Skeletal muscle cell (primary cell): ENCODE measurements around the gene SMYD2.

ENCODE experiments used
- DNase-seq: peaks from one replicate; pipeline ENCODE4 v3.0.0-alpha.2; 2010; ENCODE audit warnings: low read depth
- H3K4me3 ChIP-seq: 2 replicates; pipeline ENCODE4 v1.5.1; 2011; ENCODE audit warnings: low read depth, mild to moderate bottlenecking, control low read depth, low read length, moderate library complexity

Gene SMYD2

GRCh38 chr1:214324896-214325800 lies 44.2 kb downstream of the SMYD2 start:
- no peak for DNase-seq
- no peak overlapping the region for H3K4me3 ChIP-seq

- DNase-seq: no peak
- no peak overlapping the region for H3K4me3 ChIP-seq
Measured at GRCh38 chr1:214326406-214326805, 45.4 kb downstream of the SMYD2 start.

- DNase-seq: no peak
- no peak overlapping the region for H3K4me3 ChIP-seq
Measured at GRCh38 chr1:214327514-214327913, 46.6 kb downstream of the SMYD2 start.

- DNase-seq: no peak
- no peak overlapping the region for H3K4me3 ChIP-seq
Measured at GRCh38 chr1:214328770-214329469, 48.0 kb downstream of the SMYD2 start.

- no peak overlapping the region for H3K4me3 ChIP-seq
- no peak for DNase-seq
Measured at GRCh38 chr1:214329470-214330220, 48.7 kb downstream of the SMYD2 start.

DNA sequence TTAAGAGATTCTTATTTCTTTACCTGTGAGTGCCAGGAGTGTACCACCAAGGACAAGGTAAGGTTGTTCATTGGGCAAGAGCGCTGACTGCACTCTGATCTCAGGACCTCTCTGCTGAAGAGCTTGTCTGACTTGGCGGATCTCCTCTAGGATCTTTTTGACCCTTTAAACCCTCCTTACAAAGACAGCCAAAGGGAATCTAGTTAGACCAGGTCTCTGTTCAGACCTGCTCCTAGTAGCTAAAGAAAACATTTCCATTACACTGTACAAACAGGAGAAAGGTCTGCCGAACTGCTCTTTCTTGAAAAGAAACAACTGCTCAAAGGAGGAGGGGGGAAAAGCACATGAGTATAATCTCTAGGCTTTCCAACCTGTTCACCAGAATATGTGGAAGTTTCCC lies 49.3 kb downstream of the SMYD2 start:
- DNase-seq: no peak
- no peak overlapping the region for H3K4me3 ChIP-seq

GRCh38 chr1:214330715-214331114 lies 49.8 kb downstream of the SMYD2 start:
- H3K4me3 ChIP-seq: no peak overlapping the region
- no peak for DNase-seq

GRCh38 chr1:214331180-214331579 lies 50.2 kb downstream of the SMYD2 start:
- H3K4me3 ChIP-seq: no peak overlapping the region
- no peak for DNase-seq

GRCh38 chr1:214331827-214332423 lies 51.0 kb downstream of the SMYD2 start:
- no peak for DNase-seq
- no peak overlapping the region for H3K4me3 ChIP-seq

DNA sequence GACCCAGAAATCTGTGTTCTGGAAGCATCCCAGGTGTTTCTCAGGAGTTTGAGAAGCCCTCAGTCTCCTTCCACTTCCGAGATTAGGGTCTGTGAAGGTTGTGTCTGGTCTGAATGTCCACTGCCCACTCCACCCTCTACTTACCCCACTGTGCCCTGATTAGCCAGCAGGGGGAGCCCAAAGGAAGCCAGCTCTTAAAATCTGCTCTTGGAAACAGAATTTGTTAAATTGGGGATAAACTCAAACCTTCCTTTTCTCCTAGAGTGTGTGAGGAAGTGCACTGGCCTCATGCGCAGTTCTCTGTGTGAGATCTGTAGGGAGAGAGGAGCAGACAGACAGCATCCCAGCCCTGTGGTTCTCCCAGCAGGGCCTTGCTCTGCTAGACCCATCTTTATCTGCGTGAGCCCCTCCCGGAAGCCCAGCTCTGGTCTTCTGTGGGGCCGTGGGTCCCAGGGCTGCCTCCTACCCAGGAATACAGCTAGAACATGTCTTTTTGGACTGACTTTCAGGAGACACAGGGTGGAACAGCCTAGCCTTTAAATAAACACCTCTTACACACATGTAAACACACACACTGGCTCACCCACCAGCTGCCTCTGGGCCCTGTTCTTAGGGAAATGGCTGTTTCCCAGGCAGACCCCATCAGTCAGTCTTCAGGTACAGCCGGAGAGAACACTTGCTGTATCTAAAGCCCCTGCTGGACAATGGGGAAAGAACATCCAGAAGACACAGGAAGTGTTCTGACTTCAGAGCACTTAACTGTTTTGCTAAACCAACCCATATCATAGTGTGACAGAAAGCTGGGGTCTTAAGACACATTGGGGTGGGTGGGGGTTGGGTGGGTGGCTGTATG lies 52.2 kb downstream of the SMYD2 start:
- no peak for DNase-seq
- no peak overlapping the region for H3K4me3 ChIP-seq

- no peak overlapping the region for H3K4me3 ChIP-seq
- no peak for DNase-seq
Measured at GRCh38 chr1:214335567-214335966, 54.6 kb downstream of the SMYD2 start.

DNA sequence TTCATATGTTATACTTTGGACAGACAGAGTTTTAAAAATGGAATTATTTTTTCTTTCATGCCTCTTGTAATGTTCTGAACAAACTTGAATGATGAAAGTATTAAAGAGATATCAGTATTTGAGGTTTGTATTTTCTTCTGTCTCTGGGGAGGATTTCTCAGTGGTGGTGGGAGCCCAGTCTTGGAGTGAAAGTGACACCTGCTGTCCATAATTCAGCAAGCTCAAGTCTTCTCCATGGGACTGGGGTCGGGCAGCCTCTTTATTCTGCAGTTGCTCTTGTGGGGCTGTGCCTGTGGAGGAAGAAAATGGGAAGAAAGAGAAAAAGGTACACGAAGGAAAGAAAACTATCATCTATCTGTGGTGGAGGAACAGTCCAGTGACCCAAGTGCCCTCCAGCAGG lies 56.1 kb downstream of the SMYD2 start:
- no peak overlapping the region for H3K4me3 ChIP-seq
- no peak for DNase-seq

DNA sequence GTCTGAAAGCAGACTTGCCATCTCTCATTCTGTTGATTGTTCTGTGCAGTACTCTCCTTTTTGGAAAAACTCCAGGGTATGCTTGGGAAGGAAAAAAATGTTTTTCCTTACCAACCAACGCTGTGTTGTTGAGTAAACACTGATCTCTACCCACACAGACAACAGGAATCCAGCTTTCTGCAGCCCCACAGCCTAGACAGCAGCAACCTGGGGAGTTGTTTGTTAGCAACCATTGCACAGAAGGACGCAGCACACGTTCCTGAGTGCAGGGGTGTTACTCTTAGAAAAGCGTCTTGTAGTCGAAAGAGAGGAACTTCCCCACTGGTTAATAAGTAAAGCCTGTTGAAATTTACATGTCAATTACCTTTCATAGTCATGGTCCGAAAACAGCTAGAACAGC lies 56.6 kb downstream of the SMYD2 start:
- no peak for DNase-seq
- no peak overlapping the region for H3K4me3 ChIP-seq

DNA sequence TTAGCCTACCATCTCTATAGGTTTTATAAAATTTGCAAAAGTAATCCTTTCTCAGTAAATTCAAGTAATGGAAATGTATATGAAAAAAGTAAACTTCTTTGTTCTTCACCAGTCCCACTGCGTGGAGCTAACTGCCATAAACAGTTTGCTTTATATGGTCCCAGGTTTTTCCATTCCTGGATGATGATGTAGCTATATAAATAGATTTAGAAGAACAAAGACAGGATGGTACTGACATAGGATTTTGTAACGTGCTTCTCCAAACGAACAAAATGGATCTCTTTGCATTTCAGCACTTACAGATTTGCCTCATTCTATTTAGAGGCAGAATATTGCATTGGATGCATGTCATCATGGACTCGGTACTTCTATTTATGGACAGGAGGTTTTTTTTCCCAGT lies 57.3 kb downstream of the SMYD2 start:
- no peak for DNase-seq
- H3K4me3 ChIP-seq: no peak overlapping the region

DNA sequence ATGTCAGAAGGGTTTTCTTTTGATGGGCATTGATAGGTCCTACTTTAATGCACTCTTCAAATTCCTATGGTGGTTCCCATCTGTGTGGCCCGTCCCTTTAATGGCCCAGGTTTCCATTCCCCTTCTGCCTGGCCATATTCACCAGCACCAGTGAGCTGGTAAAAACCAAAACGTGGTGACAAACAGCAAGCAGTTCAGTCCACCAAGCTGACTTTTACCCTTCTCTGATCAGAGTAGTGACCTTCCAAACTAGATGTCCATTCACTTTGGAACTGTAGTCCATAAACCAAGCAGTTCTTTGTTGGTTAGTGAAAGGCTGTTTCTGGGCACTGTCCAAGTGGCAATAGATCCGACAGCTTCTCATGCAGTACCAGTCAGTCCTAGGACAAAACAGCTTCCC lies 60.5 kb downstream of the SMYD2 start:
- H3K4me3 ChIP-seq: no peak overlapping the region
- no peak for DNase-seq

DNA sequence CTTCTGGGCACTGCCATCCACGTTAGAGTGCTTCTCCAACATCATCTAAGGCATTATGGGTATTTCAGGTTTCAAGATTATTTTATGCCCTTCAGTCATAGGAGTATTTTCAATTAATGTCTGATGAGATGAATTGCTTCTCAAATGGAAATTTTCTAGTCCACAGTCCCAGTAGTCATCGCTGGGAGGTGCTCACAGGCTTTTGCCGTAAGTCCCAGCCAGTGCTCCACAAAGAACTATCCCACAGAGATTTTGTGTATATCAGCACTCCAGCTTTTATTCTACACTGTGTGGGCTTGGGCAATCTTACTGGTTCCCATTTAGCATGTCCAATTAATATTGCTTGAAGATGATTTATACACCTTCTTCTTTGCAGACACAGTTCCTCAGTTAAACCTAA lies 61.0 kb downstream of the SMYD2 start:
- no peak for DNase-seq
- H3K4me3 ChIP-seq: no peak overlapping the region

GRCh38 chr1:214342525-214342924 lies 61.6 kb downstream of the SMYD2 start:
- H3K4me3 ChIP-seq: no peak overlapping the region
- DNase-seq: no peak

DNA sequence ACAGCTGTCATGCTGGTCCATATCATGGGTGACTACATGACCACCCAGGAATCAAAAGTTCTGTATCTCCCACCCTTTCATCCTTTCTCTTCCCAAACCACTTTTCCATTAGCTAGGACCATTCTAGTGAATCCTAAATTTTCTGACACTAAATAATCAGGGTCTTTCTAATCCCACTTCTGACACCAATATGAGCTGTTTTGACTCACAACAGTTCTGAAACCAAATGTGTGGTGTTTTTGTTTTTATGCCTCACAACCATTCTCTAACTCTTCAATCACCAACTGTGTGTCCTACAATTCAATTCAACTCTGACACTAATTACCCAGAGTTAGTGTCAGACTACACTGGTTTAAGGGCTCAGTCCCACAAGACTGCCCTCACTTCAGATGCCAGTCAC lies 63.9 kb downstream of the SMYD2 start:
- DNase-seq: no peak

GRCh38 chr1:214349008-214349407 lies 68.0 kb downstream of the SMYD2 start:
- no peak overlapping the region for H3K4me3 ChIP-seq
- no peak for DNase-seq

More for the DNA sequence above, 63.9 kb downstream of the SMYD2 start:
- no peak overlapping the region for H3K4me3 ChIP-seq
